ENCODE results near the gene TMEM163. TPM values are rescaled to one million over a fixed set of nuclear protein-coding genes. Genes with fewer than 3 reads are reported as not detected.

Gene TMEM163
- total RNA-seq, 1 experiment from 2014 or later: 0.94 TPM

- Mint-ChIP-seq H3K27me3 (ENCODE audit: low read depth) (peaks cover 4% of the 10 kb centered on the region), H3K27ac (no peak overlapping the region), H3K9me3 (0 out of 2 replicates have a peak, but pooled peaks cover 3% of the 10 kb centered on the region), H3K4me3 (no peak overlapping the region), H3K4me1 (peaks cover 5% of the 10 kb centered on the region; the same call in 1 of the 2 replicates), H3K36me3 (no peaks in the 10 kb centered on the region)
- DNase-seq (ENCODE audit: low spot score): no peak
- ChIA-PET POLR2A (no interaction called here), CTCF (interaction anchor here (1.3 kb wide), 1 partner anchor 107 kb away, joined by 3 read pairs; no protein-coding TSS in a partner anchor)
- TF ChIP-seq ZNF232 (CRISPR knock-in tag; IDR thresholded peaks at IDR 0.05) (no peak), E2F4 (CRISPR knock-in tag; IDR thresholded peaks at IDR 0.05; ENCODE audit: borderline replicate concordance, low read depth) (no peak), E2F1 (CRISPR knock-in tag; IDR thresholded peaks at IDR 0.05) (no peak), ZNF416 (CRISPR knock-in tag; IDR thresholded peaks at IDR 0.05) (no peak), ZMAT4 (CRISPR knock-in tag; IDR thresholded peaks at IDR 0.05) (no peak), ZNF532 (CRISPR knock-in tag; IDR thresholded peaks at IDR 0.05; ENCODE audit: borderline replicate concordance) (no peak), OVOL2 (CRISPR knock-in tag; IDR thresholded peaks at IDR 0.05; ENCODE audit: borderline replicate concordance) (no peak), ZNF671 (CRISPR knock-in tag; IDR thresholded peaks at IDR 0.05) (no peak), IRF2 (CRISPR knock-in tag; IDR thresholded peaks at IDR 0.05; ENCODE audit: borderline replicate concordance, low read depth) (no peak), ELF4 (CRISPR knock-in tag; IDR thresholded peaks at IDR 0.05; ENCODE audit: low read depth) (no peak), CBFB (CRISPR knock-in tag; IDR thresholded peaks at IDR 0.05; ENCODE audit: low read depth) (no peak), GABPB1 (CRISPR knock-in tag; IDR thresholded peaks at IDR 0.05) (no peak), PRRX2 (CRISPR knock-in tag; IDR thresholded peaks at IDR 0.05) (no peak), ESRRA (CRISPR knock-in tag; IDR thresholded peaks at IDR 0.05; ENCODE audit: borderline replicate concordance) (no peak), KAT7 (CRISPR knock-in tag; IDR thresholded peaks at IDR 0.05; ENCODE audit: borderline replicate concordance) (no peak), PREB (CRISPR knock-in tag; IDR thresholded peaks at IDR 0.05; ENCODE audit: borderline replicate concordance) (no peak), HMGA2 (CRISPR knock-in tag; IDR thresholded peaks at IDR 0.05) (no peak), MAX (CRISPR knock-in tag; IDR thresholded peaks at IDR 0.05) (no peak), ATF3 (CRISPR knock-in tag; conservative IDR thresholded peaks at IDR 0.05) (no peak), TEAD4 (CRISPR knock-in tag; IDR thresholded peaks at IDR 0.05) (no peak)
- no peak for ATAC-seq
Observed at GRCh38 chr2:134558208-134558830, 160.5 kb downstream of the TMEM163 start.

Data from WTC11 (cell line).